ENCODE measurements around the gene KRT75. TPM values are rescaled to one million over a fixed set of nuclear protein-coding genes. Genes with fewer than 3 reads are reported as not detected.

The KRT75 gene
- total RNA-seq, 3 donors from 2014 or later (not counting 1 experiment from before 2014, with no cell fraction given) = not detected

- DNase-seq (no peak), ATAC-seq (no peak)
- intact Hi-C loops (cut with micrococcal nuclease) = no loop called here
- Mint-ChIP-seq H3K27me3 (ENCODE audit: low read depth in 2 of 2) (peaks cover 9 to 18% of the 10 kb centered on the region in 2 donors), H3K36me3 (no peaks in the 10 kb centered on the region), H3K27ac (no peak overlapping the region), H3K4me3 (no peak overlapping the region), H3K4me1 (peaks cover 0 to 6% of the 10 kb centered on the region in 2 donors), H3K9me3 (no peaks in the 10 kb centered on the region)
- Histone ChIP-seq H3K4me1 (ENCODE audit: control insufficient read depth, insufficient read depth, low read length) (no peaks in the 10 kb centered on the region), H3K27me3 (ENCODE audit: control insufficient read depth, insufficient read depth, low read length) (no peaks in the 10 kb centered on the region), H3K27ac (ENCODE audit: low read length) (no peak overlapping the region), H3K36me3 (ENCODE audit: control insufficient read depth, insufficient read depth, low read length) (no peaks in the 10 kb centered on the region), H3K9me3 (ENCODE audit: control insufficient read depth, insufficient read depth, low read length) (no peaks in the 10 kb centered on the region), H3K4me3 (ENCODE audit: low read length) (no peak overlapping the region)
- no peak for TF ChIP-seq CTCF (IDR thresholded peaks at IDR 0.05)
- WGBS (ENCODE audit: insufficient coverage) = 72% methylated on average over 3 of the region's 3 CpGs
Measured at GRCh38 chr12:52402873-52403540, 31.2 kb downstream of the KRT75 start.

GRCh38 chr12:52402377-52402776 lies 31.8 kb downstream of the KRT75 start:
- WGBS (ENCODE audit: insufficient coverage) = 86% methylated on average over 1 of the region's 2 CpGs
- Histone ChIP-seq H3K36me3 (ENCODE audit: control insufficient read depth, insufficient read depth, low read length) (no peaks in the 10 kb centered on the region), H3K27me3 (ENCODE audit: control insufficient read depth, insufficient read depth, low read length) (no peaks in the 10 kb centered on the region), H3K4me1 (ENCODE audit: control insufficient read depth, insufficient read depth, low read length) (no peaks in the 10 kb centered on the region), H3K27ac (ENCODE audit: low read length) (no peak overlapping the region), H3K9me3 (ENCODE audit: control insufficient read depth, insufficient read depth, low read length) (no peaks in the 10 kb centered on the region), H3K4me3 (ENCODE audit: low read length) (no peak overlapping the region)
- no peak for DNase-seq
- intact Hi-C loops (cut with micrococcal nuclease) = no loop called here
- Mint-ChIP-seq H3K27me3 (ENCODE audit: low read depth in 2 of 2) (peaks cover 11 to 15% of the 10 kb centered on the region in 2 donors), H3K4me1 (peaks cover 0 to 6% of the 10 kb centered on the region in 2 donors), H3K36me3 (no peaks in the 10 kb centered on the region), H3K4me3 (no peak overlapping the region), H3K9me3 (no peaks in the 10 kb centered on the region), H3K27ac (no peak overlapping the region)
- no peak for TF ChIP-seq CTCF (IDR thresholded peaks at IDR 0.05)
- no peak for ATAC-seq

DNA sequence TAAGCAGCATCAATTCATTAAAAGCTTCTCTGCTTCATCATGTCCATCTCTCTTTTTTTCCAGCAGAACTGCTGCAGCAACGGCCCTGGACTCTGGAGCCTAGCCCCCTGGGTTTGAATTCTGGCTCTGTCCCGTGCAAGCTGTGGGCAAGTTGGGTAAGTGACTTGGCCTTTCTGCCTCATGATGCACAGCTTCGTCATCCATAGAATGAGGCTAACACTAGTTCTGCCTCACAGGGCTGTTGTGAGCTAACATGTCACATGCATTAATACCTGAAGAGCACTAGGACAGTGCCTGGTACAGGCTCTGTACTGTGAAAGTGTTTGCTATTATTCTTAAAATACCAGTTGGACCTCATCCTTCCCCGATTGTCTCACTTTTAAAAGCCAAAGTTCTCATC lies 32.2 kb downstream of the KRT75 start:
- H3K4me3 ChIP-seq (ENCODE audit: low read length) = no peak overlapping the region
- H3K36me3 ChIP-seq (ENCODE audit: control insufficient read depth, insufficient read depth, low read length) = no peaks in the 10 kb centered on the region
- no peaks in the 10 kb centered on the region for H3K9me3 ChIP-seq (ENCODE audit: control insufficient read depth, insufficient read depth, low read length)
- H3K36me3 Mint-ChIP-seq = no peaks in the 10 kb centered on the region
- no peak overlapping the region for H3K4me3 Mint-ChIP-seq
- H3K27me3 Mint-ChIP-seq (ENCODE audit: low read depth in 2 of 2) = peaks cover 15 to 18% of the 10 kb centered on the region in 2 donors
- H3K27me3 ChIP-seq (ENCODE audit: control insufficient read depth, insufficient read depth, low read length) = no peaks in the 10 kb centered on the region
- DNase-seq = no peak
- TF ChIP-seq CTCF (IDR thresholded peaks at IDR 0.05) = no peak
- WGBS (ENCODE audit: insufficient coverage) = 79% methylated on average over 4 of the region's 4 CpGs
- intact Hi-C loops (cut with micrococcal nuclease) = no loop called here
- peaks cover 0 to 6% of the 10 kb centered on the region in 2 donors for H3K4me1 Mint-ChIP-seq
- H3K27ac ChIP-seq (ENCODE audit: low read length) = no peak overlapping the region
- H3K9me3 Mint-ChIP-seq = no peaks in the 10 kb centered on the region
- no peak for ATAC-seq
- no peak overlapping the region for H3K27ac Mint-ChIP-seq
- H3K4me1 ChIP-seq (ENCODE audit: control insufficient read depth, insufficient read depth, low read length) = no peaks in the 10 kb centered on the region

GRCh38 chr12:52401526-52401925 lies 32.6 kb downstream of the KRT75 start:
- Mint-ChIP-seq H3K36me3 (no peaks in the 10 kb centered on the region), H3K27ac (no peak overlapping the region), H3K4me1 (peaks cover 0 to 6% of the 10 kb centered on the region in 2 donors), H3K27me3 (ENCODE audit: low read depth in 2 of 2) (peaks cover 18 to 19% of the 10 kb centered on the region in 2 donors), H3K9me3 (no peaks in the 10 kb centered on the region), H3K4me3 (no peak overlapping the region)
- TF ChIP-seq CTCF (IDR thresholded peaks at IDR 0.05) = no peak
- Histone ChIP-seq H3K9me3 (ENCODE audit: control insufficient read depth, insufficient read depth, low read length) (no peaks in the 10 kb centered on the region), H3K4me1 (ENCODE audit: control insufficient read depth, insufficient read depth, low read length) (no peaks in the 10 kb centered on the region), H3K27ac (ENCODE audit: low read length) (no peak overlapping the region), H3K27me3 (ENCODE audit: control insufficient read depth, insufficient read depth, low read length) (no peaks in the 10 kb centered on the region), H3K36me3 (ENCODE audit: control insufficient read depth, insufficient read depth, low read length) (no peaks in the 10 kb centered on the region), H3K4me3 (ENCODE audit: low read length) (no peak overlapping the region)
- DNase-seq = no peak
- WGBS (ENCODE audit: insufficient coverage) = 84% methylated on average over 5 of the region's 5 CpGs
- intact Hi-C loops (cut with micrococcal nuclease) = no loop called here
- no peak for ATAC-seq

Data from natural killer cell (primary cell).